ENCODE data around the gene ACAP3. TPM values are rescaled to one million over a fixed set of nuclear protein-coding genes. Genes with fewer than 3 reads are reported as not detected.

Gene ACAP3
- total and polyA plus RNA-seq, 2 experiments from 2014 or later, result 8.1 to 31.9 TPM

GRCh38 chr1:1275836-1276235 lies 31.9 kb downstream of the ACAP3 start:
- peaks cover 18% of the 10 kb centered on the region for H3K4me1 Mint-ChIP-seq
- Histone ChIP-seq H3K4me1 (ENCODE audit: insufficient read depth) (no peaks in the 10 kb centered on the region; the same call in 1 of the 2 replicates), H3F3A (replicated peaks; ENCODE audit: low read depth) (no peaks in the 10 kb centered on the region), H3K4me3 (no peak overlapping the region), H3K4me2 (no peak overlapping the region), H2AFZ (no peak overlapping the region), H3K27me3 (ENCODE audit: insufficient read depth) (no peaks in the 10 kb centered on the region), H3K9me2 (ENCODE audit: insufficient read depth) (no peaks in the 10 kb centered on the region), H3K36me3 (ENCODE audit: insufficient read depth) (no peaks in the 10 kb centered on the region), H3K79me2 (replicated peaks; ENCODE audit: insufficient read depth) (peaks cover 25% of the 10 kb centered on the region), H4K20me1 (replicated peaks; ENCODE audit: insufficient read depth) (peaks cover 9% of the 10 kb centered on the region), H3K27ac (ENCODE audit: low read depth) (no peak overlapping the region)
- TF ChIP-seq JUNB (IDR thresholded peaks at IDR 0.05; ENCODE audit: unreplicated experiment), result no peak
- no peak for TF ChIP-seq EZH2 (IDR thresholded peaks at IDR 0.05; ENCODE audit: low read depth, unreplicated experiment)
- TF ChIP-seq POLR2AphosphoS5 (IDR thresholded peaks at IDR 0.05; ENCODE audit: low read depth), result no peak
- H3K27me3 Mint-ChIP-seq (ENCODE audit: insufficient read depth, low read depth, poor library complexity), result peaks cover 18% of the 10 kb centered on the region
- no peak overlapping the region; the same call in 2 of the 3 replicates for H3K4me3 Mint-ChIP-seq
- DNase-seq (ENCODE audit: low spot score) (no peak), ATAC-seq (no peak)
- H3K36me3 Mint-ChIP-seq (ENCODE audit: low read depth), result peaks cover 11% of the 10 kb centered on the region; the same call in 2 of the 3 replicates
- no peak overlapping the region for H3K27ac Mint-ChIP-seq
- H3K9me3 Mint-ChIP-seq, result peaks cover 3% of the 10 kb centered on the region; the same call in 1 of the 3 replicates

DNA sequence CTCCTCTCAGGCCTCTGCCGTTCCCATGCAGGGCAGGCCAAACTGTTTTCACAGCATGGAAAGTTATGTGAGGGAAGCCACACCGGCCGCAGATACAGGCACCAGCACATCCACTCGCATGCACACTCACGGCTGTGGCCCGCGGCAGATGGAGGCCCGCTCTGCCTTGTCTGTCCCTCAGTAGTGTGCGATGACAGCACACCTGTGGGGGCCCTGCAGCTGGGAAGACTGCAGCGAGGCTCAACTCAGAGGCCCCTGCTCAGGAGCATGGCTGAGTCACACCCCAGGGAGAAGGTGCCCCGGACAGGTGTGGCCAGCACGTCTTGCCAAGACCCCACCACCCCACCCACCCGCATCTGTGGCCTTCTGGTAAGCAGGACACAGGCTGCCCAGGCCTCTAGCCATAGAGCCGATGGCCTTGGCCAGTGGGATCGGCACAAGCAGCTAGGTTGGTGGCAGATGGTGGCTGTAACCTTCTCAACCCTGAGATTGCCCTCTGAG lies 32.7 kb downstream of the ACAP3 start:
- H3F3A ChIP-seq (replicated peaks; ENCODE audit: low read depth), result no peaks in the 10 kb centered on the region
- Mint-ChIP-seq H3K27me3 (ENCODE audit: insufficient read depth, low read depth, poor library complexity) (peaks cover 18% of the 10 kb centered on the region), H3K36me3 (ENCODE audit: low read depth) (peaks cover 11% of the 10 kb centered on the region; the same call in 2 of the 3 replicates), H3K4me1 (peaks cover 25% of the 10 kb centered on the region), H3K9me3 (peaks cover 3% of the 10 kb centered on the region; the same call in 1 of the 3 replicates), H3K27ac (no peak overlapping the region), H3K4me3 (peak overlapping the region; percentile 66)
- ATAC-seq (no peak), DNase-seq (ENCODE audit: low spot score) (no peak)
- no peaks in the 10 kb centered on the region for H3K9me2 ChIP-seq (ENCODE audit: insufficient read depth)
- no peak overlapping the region for H3K4me2 ChIP-seq
- H3K27me3 ChIP-seq (ENCODE audit: insufficient read depth), result no peaks in the 10 kb centered on the region
- peaks cover 13% of the 10 kb centered on the region for H4K20me1 ChIP-seq (replicated peaks; ENCODE audit: insufficient read depth)
- no peak overlapping the region for H3K4me3 ChIP-seq
- peaks cover 33% of the 10 kb centered on the region for H3K79me2 ChIP-seq (replicated peaks; ENCODE audit: insufficient read depth)
- H2AFZ ChIP-seq, result no peak overlapping the region
- no peak overlapping the region for H3K27ac ChIP-seq (ENCODE audit: low read depth)
- H3K36me3 ChIP-seq (ENCODE audit: insufficient read depth), result no peaks in the 10 kb centered on the region
- H3K4me1 ChIP-seq (ENCODE audit: insufficient read depth), result no peaks in the 10 kb centered on the region; the same call in 1 of the 2 replicates
- no peak for TF ChIP-seq POLR2AphosphoS5 (IDR thresholded peaks at IDR 0.05; ENCODE audit: low read depth)
- no peak for TF ChIP-seq NANOG (IDR thresholded peaks at IDR 0.05; ENCODE audit: borderline replicate concordance)
- TF ChIP-seq, protein P1, sequence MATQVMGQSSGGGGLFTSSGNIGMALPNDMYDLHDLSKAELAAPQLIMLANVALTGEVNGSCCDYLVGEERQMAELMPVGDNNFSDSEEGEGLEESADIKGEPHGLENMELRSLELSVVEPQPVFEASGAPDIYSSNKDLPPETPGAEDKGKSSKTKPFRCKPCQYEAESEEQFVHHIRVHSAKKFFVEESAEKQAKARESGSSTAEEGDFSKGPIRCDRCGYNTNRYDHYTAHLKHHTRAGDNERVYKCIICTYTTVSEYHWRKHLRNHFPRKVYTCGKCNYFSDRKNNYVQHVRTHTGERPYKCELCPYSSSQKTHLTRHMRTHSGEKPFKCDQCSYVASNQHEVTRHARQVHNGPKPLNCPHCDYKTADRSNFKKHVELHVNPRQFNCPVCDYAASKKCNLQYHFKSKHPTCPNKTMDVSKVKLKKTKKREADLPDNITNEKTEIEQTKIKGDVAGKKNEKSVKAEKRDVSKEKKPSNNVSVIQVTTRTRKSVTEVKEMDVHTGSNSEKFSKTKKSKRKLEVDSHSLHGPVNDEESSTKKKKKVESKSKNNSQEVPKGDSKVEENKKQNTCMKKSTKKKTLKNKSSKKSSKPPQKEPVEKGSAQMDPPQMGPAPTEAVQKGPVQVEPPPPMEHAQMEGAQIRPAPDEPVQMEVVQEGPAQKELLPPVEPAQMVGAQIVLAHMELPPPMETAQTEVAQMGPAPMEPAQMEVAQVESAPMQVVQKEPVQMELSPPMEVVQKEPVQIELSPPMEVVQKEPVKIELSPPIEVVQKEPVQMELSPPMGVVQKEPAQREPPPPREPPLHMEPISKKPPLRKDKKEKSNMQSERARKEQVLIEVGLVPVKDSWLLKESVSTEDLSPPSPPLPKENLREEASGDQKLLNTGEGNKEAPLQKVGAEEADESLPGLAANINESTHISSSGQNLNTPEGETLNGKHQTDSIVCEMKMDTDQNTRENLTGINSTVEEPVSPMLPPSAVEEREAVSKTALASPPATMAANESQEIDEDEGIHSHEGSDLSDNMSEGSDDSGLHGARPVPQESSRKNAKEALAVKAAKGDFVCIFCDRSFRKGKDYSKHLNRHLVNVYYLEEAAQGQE (IDR thresholded peaks at IDR 0.05; ENCODE audit: unreplicated experiment), result no peak
- no peak for TF ChIP-seq ZNF331 (CRISPR knock-in tag; IDR thresholded peaks at IDR 0.05; ENCODE audit: low read depth)
- no peak for TF ChIP-seq ZNF114 (CRISPR knock-in tag; IDR thresholded peaks at IDR 0.05)
- TF ChIP-seq, protein P2, sequence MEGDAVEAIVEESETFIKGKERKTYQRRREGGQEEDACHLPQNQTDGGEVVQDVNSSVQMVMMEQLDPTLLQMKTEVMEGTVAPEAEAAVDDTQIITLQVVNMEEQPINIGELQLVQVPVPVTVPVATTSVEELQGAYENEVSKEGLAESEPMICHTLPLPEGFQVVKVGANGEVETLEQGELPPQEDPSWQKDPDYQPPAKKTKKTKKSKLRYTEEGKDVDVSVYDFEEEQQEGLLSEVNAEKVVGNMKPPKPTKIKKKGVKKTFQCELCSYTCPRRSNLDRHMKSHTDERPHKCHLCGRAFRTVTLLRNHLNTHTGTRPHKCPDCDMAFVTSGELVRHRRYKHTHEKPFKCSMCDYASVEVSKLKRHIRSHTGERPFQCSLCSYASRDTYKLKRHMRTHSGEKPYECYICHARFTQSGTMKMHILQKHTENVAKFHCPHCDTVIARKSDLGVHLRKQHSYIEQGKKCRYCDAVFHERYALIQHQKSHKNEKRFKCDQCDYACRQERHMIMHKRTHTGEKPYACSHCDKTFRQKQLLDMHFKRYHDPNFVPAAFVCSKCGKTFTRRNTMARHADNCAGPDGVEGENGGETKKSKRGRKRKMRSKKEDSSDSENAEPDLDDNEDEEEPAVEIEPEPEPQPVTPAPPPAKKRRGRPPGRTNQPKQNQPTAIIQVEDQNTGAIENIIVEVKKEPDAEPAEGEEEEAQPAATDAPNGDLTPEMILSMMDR (conservative IDR thresholded peaks at IDR 0.05; ENCODE audit: low read depth in 2 of 2), result no peak
- TF ChIP-seq, protein P3, sequence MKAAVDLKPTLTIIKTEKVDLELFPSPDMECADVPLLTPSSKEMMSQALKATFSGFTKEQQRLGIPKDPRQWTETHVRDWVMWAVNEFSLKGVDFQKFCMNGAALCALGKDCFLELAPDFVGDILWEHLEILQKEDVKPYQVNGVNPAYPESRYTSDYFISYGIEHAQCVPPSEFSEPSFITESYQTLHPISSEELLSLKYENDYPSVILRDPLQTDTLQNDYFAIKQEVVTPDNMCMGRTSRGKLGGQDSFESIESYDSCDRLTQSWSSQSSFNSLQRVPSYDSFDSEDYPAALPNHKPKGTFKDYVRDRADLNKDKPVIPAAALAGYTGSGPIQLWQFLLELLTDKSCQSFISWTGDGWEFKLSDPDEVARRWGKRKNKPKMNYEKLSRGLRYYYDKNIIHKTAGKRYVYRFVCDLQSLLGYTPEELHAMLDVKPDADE (IDR thresholded peaks at IDR 0.05), result no peak
- TF ChIP-seq EZH2 (IDR thresholded peaks at IDR 0.05; ENCODE audit: low read depth, unreplicated experiment), result no peak
- no peak for TF ChIP-seq STAT1 (IDR thresholded peaks at IDR 0.05; ENCODE audit: unreplicated experiment)
- no peak for TF ChIP-seq CREB1 (CRISPR knock-in tag; IDR thresholded peaks at IDR 0.05; ENCODE audit: low read depth)
- TF ChIP-seq EZH2phosphoT487 (IDR thresholded peaks at IDR 0.05; ENCODE audit: unreplicated experiment), result no peak

All from GM23338 (cell line).